HG03575 (cell line): Measurements from ENCODE around the gene COPZ1.
A peak's percentile ranks its signal among the peaks of the same experiment; 100 is the strongest.
"Not testable (repeated sequence)": the region's sequence is repeated elsewhere in the genome, so short reads cannot be mapped to it uniquely, and the experiment has no call there.

Experiments used
- ATAC-seq: cut with Tn5 transposase; IDR thresholded peaks from one replicate; pipeline ENCODE4 v1.9.1; 2021; ENCODE audit not compliant: unreplicated experiment, insufficient number of reproducible peaks, low FRiP score; ENCODE audit errors: extremely low read depth

The COPZ1 gene, protein sequence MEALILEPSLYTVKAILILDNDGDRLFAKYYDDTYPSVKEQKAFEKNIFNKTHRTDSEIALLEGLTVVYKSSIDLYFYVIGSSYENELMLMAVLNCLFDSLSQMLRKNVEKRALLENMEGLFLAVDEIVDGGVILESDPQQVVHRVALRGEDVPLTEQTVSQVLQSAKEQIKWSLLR

GRCh38 chr12:54324617-54325441 is at the start of gene COPZ1:
TSS of gene COPZ1 (plus strand) at chr12:54325131. CDS start at chr12:54325164, 33 bp downstream.
- ATAC-seq, result peak; percentile 92

DNA sequence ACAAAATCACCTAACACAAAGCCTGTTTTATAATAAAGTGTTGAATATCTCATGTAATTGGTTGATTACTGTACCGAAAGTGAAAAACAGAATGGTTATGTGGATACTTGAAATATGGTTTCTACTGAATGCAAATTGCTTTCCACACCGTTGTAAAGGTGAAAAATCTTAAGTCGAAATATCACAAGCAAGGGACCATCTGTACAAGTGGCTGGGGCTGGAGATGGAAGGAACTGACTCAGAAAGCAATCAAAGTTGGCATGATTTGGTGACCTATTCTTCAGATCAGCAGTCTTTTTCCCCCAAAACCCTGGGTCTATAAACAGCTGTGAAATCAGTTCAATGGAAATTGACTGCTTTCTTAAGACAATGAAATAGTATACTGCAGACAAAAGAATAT is 48.6 kb upstream of the COPZ1 start:
- ATAC-seq, result no peak

DNA sequence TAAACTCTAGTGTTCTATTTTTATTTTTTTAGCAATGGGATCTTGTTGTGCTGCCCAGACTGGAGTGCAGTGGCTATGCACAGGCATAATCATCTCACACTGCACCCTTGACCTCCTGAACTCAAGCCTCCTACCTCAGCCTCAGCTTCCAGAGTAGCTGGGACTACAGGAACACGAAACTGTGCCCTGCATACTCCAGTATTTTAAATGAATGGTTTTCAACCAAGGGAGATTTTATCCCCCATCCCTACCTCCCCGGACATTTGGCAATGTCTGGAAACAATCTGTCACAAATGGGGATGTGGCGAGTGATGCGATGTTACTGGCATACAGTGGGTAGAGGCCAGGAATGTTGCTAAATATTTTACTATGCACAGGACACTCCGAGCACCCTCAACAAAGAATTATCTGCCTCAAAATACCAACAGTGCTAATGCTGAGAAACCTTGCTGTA is 47.1 kb upstream of the COPZ1 start:
- no peak for ATAC-seq

- no peak for ATAC-seq
Observed at GRCh38 chr12:54279227-54279631, 45.7 kb upstream of the COPZ1 start.

DNA sequence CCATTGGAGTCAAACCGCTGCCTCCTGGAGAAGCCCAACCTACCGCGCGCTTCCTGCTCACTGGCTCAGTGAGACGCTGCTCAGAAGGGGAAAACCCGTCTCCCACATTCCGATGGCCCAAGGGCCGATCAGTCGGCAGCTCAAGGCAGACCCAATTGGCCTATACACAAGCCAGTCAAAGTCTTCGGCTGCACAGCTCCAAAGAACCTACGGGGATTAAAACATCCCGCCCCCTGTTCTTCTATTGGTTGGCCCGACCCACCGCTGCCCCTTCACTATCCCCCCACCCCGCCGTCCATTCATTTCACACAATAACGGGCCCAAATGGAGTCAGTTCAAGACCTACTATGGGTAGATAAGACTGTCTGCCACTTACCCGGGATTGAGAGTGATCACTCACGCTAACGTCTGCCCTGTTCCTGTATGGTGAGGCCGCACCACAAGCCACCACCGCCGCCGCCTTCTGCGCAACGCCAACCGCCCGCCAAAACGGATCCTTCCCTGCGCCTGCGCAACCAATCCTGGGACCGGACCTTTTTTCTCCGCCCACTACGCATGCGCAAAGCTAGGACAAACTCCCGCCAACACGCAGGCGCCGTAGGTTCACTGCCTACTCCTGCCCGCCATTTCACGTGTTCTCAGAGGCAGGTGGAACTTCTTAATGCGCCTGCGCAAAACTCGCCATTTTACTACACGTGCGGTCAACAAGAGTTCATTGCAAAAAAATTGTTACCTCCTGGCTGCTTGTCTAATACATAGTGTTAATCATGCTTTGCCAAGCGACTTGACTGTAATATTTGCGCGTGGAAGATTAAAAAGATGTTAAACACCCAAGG is 45.1 kb upstream of the COPZ1 start, which contains the start of gene CBX5:
TSS of gene CBX5 (minus strand) at position 491 of the 836 bp plus-strand sequence. CDS start 22,472 bp downstream, outside the sequence.
- peak; percentile 63 for ATAC-seq

GRCh38 chr12:54280468-54281260 is 44.3 kb upstream of the COPZ1 start, which contains the start of gene HNRNPA1:
TSS of gene HNRNPA1 (plus strand) at chr12:54280726. CDS start at chr12:54280808, 82 bp downstream.
- ATAC-seq, result peak; percentile 75

GRCh38 chr12:54281261-54281638 is 43.7 kb upstream of the COPZ1 start:
- not testable (repeated sequence) for ATAC-seq

- ATAC-seq, result not testable (repeated sequence)
Observed at GRCh38 chr12:54281694-54282093, 43.2 kb upstream of the COPZ1 start.

DNA sequence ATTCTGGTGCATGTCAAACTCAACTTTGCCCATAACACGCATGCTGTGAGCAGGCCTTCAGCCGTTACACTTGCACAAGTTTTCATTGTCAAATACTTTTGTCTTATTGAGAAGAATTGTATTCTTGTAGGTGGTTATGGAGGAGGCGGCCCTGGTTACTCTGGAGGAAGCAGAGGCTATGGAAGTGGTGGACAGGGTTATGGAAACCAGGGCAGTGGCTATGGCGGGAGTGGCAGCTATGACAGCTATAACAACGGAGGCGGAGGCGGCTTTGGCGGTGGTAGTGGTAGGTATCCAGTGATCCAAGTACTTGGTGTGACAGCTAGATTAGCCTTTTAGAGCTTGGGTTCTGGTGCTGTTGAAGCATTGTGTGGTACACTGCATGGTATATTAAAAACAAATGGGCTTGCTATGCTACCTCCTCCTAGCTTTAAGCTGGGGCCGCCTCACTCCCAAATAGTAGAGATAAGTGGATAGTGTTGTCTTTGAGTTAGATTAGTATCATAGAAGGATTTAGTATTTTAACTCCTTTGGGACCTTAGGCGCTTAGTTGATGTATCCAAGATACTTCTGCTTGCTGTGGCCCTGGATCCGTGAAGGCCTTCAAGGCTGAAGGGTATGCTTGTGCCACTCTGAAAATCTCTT is 41.9 kb upstream of the COPZ1 start:
- no peak for ATAC-seq

GRCh38 chr12:54284070-54284780 is 40.7 kb upstream of the COPZ1 start:
- ATAC-seq, result not testable (repeated sequence)

- no peak for ATAC-seq
Observed at GRCh38 chr12:54285150-54286041, 39.5 kb upstream of the COPZ1 start.

DNA sequence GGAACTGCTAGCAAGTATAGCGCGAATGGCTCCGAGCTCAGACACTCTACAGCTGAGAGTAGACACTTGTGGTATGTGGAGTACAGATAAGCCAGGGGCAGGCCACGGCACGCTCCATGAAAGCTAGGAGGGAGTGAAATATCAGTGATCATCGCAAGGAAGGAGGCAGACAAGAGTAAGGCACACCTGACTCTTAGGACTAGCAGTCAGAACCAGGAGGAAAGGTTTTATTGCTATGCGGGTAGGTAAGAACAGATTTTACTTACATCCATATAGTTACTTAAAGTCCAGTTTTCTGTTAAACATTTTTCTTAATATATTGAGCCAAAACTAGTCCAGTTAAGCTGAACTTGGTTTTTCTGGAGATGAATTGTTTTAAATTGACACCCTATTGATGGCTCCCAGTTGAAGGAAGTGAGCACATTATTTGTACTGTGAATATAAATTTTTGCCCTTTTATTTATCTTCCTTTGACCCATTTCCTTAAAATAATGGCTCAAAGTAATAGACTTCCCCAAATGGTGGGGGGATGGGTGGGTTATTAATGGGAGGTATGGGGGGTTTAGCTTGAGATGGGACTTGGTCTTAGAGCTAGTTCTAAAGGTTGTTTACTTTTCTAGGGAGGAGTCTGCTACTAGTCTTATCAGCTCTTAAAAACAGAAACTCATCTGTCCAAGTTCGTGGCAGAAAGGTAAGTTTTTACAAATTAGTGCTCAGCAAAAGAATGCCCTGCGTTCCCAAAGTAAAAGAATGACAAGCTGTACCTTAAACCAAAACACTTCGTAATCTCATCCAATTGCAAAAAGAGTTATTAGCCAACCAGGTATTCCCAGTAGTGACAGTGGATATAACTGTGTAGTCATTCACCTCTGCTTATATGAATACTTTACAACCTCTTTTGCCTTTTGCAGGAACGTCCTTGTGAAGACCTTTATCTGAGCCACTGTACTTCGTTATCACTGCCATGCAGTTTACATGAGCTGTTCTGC is 38.6 kb upstream of the COPZ1 start:
- ATAC-seq, result no peak

DNA sequence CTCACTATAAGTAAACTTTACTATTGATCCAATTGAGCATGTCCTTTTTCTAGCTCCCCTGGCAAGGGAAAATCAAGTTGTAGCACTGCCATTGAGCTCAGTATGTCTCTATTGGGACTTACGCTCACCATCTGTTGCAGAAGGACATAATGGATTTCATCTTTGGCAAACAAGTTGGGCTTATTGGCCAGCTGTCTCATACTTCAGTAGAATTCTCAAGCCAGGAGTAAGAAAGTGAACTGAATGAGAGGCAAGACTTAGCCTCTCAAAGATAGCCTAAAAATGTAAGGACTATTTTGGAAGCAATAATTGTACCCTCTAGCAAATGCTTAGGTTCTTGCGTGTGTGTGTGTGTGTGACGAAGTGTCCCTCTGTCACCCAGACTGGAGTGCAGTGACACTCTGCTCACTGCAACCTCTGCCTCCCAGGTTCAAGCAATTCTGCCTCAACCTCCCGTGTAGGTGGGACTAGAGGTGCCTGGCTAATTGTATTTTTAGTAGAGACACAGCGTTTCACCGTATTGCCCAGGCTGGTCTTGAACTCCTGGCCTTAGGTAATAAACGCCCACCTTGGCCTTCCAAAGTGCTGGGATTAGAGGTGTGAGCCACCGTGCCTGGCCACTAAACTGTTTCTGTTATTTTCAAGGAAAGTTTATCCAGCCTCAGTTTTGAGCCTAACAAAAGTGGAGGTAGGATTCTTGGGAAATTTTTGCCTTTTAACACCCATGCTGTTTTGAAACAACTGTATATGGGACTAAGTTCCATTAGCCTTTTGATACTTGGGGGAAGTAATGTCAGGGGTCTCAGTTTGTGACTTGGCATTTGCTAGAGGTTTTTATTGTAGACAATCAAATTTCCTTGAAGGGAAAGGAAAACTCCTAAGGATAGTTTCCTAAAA is 37.4 kb upstream of the COPZ1 start:
- ATAC-seq, result no peak

DNA sequence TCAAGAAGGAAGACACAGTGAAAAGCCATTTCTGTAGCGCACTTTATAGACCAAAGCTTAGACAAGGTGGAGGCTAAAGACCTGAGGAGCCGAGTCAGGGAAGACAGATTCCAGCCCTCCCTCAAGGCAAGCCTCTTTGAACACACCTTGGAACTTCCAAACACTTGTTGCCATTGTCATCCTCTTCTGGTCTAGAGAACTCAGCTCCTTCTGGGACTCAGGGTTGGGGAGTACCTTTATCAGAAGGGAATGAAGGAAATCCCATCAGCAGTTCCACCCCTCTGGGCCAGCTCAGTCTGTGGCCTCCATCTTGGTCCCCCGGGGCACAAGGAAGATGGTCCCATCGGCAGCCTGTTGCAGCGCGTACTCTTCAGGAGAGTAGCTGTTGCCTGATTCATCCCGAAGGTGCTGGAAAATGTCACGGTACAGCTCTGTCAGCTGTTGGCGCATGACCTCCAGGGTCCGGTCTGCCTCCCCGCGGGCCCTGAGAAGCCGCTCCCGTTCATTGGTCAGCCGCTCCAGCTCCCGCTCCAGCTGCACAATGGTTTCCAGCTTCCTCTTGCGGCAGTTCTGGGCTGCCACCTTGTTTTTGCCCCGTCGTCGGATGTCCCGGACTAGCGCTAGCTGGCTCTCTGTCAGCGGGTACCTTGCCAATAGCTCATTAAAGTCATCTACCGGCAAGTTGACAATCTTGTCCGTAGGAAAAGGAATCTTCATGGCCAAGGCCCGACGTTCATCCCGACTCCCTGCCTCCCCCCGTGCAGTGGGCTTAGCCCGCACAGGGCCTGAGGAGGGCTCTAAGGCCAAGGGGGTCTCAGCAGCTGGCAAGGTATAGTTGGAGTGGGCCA is 32.6 kb upstream of the COPZ1 start:
- ATAC-seq, result no peak
